CD4-positive, alpha-beta memory T cell (primary cell): ENCODE measurements around the gene PCDHB8. TPM values are rescaled to one million over a fixed set of nuclear protein-coding genes. Genes with fewer than 3 reads are reported as not detected.
A peak's percentile ranks its signal among the peaks of the same experiment; 100 is the strongest.
"Not testable (repeated sequence)": the region's sequence is repeated elsewhere in the genome, so short reads cannot be mapped to it uniquely, and the experiment has no call there.

Experiments used
- CTCF ChIA-PET: fragments of 350-600 bp; sonication (Branson Sonifier 250); formaldehyde crosslinking; loops from one replicate; lab custom pipeline; 2021; ENCODE audit warnings: inconsistent platforms; ENCODE audit not compliant: partially characterized antibody; lab: Charles Lee
- POLR2A ChIA-PET: fragments of 350-600 bp; sonication (Branson Sonifier 250); formaldehyde crosslinking; loops from one replicate; lab custom pipeline; 2021; ENCODE audit not compliant: partially characterized antibody; lab: Charles Lee
- DNase-seq, 5 donors: peaks; one replicate each; pipeline versions ENCODE4 v3.0.0 to v3.0.0-alpha.2; 2020 to 2022; ENCODE audit warnings: mixed read lengths in 1 of 5
- H3K27ac ChIP-seq: one replicate; pipeline ENCODE4 v1.7.0; 2013; ENCODE audit warnings: low read depth, low read length
- H3K27me3 ChIP-seq: 2 replicates; pipeline ENCODE4 v1.7.0; 2013; ENCODE audit warnings: mild to moderate bottlenecking, low read length, moderate library complexity; ENCODE audit not compliant: insufficient read depth
- H3K36me3 ChIP-seq: 2 replicates; pipeline ENCODE4 v1.7.0; 2013; ENCODE audit warnings: mild to moderate bottlenecking, low read length, moderate library complexity; ENCODE audit not compliant: insufficient read depth
- H3K4me1 ChIP-seq: 2 replicates; pipeline ENCODE4 v1.7.0; 2013; ENCODE audit warnings: mild to moderate bottlenecking, low read length, moderate library complexity; ENCODE audit not compliant: insufficient read depth
- H3K4me3 ChIP-seq, 2 donors: one replicate each; pipeline ENCODE4 v1.7.0; 2013; ENCODE audit warnings: low read length in 2 of 2, mild to moderate bottlenecking in 1 of 2
- H3K9me3 ChIP-seq, 2 donors: one replicate each; pipeline ENCODE4 v1.7.0; 2013; ENCODE audit warnings: low read length in 2 of 2, control low read depth in 1 of 2; ENCODE audit not compliant: control insufficient read depth in 1 of 2
- H3K27ac Mint-ChIP-seq, 7 donors: one replicate each; pipeline ENCODE4 v1.8.0; 2020 to 2021; ENCODE audit warnings: mixed read lengths in 7 of 7, mild to moderate bottlenecking in 6 of 7, inconsistent platforms in 3 of 7, moderate library complexity in 3 of 7
- H3K27me3 Mint-ChIP-seq, 2 donors: one replicate each; pipeline ENCODE4 v1.8.0; 2020 to 2021; ENCODE audit warnings: mixed read lengths in 2 of 2
- H3K36me3 Mint-ChIP-seq, 2 donors: one replicate each; pipeline ENCODE4 v1.8.0; 2020 to 2021; ENCODE audit warnings: mixed read lengths in 2 of 2, inconsistent platforms in 1 of 2, mild to moderate bottlenecking in 1 of 2
- H3K4me1 Mint-ChIP-seq, 4 donors: one replicate each; pipeline ENCODE4 v1.8.0; 2020 to 2021; ENCODE audit warnings: mixed read lengths in 4 of 4, mild to moderate bottlenecking in 1 of 4
- H3K4me3 Mint-ChIP-seq, 8 donors: one replicate each; pipeline ENCODE4 v1.8.0; 2020 to 2021; ENCODE audit warnings: mixed read lengths in 8 of 8, mild to moderate bottlenecking in 7 of 8, moderate library complexity in 6 of 8, inconsistent platforms in 3 of 8
- H3K9me3 Mint-ChIP-seq, 8 donors: one replicate each; pipeline ENCODE4 v1.8.0; 2020 to 2021; ENCODE audit warnings: mixed read lengths in 8 of 8, mild to moderate bottlenecking in 5 of 8, inconsistent platforms in 3 of 8, moderate library complexity in 1 of 8
- intact Hi-C: fragments of 100-400 bp; cut with micrococcal nuclease; formaldehyde crosslinking; loops from one replicate; pipeline ENCODE4 v1.15.1; 2023
- polyA plus RNA-seq, 2 donors: library from polyadenylated mRNA; unstranded; fragments of 300-500 nt; fragmentation: Illumina TruSeq; gene quantifications; one replicate each; pipeline ENCODE4 v1.2.3, GENCODE V29; 2021
- total RNA-seq, 2 experiments: library from RNA; stranded (reverse); gene quantifications; one replicate each; pipeline ENCODE4 v1.2.3, GENCODE V29; 2021

Gene PCDHB8
- total and polyA plus RNA-seq, 4 experiments from 2014 or later, result not detected

GRCh38 chr5:141174291-141175104 lies 3.1 kb upstream of the PCDHB8 start:
- H3K27me3 ChIP-seq, H3K27ac Mint-ChIP-seq, intact Hi-C loops, CTCF ChIA-PET, H3K36me3 ChIP-seq, DNase-seq, POLR2A ChIA-PET, H3K27ac ChIP-seq, H3K4me3 Mint-ChIP-seq, H3K4me1 ChIP-seq, H3K36me3 Mint-ChIP-seq, H3K9me3 ChIP-seq, H3K4me3 ChIP-seq: not testable (repeated sequence)
- H3K4me1 Mint-ChIP-seq, result peaks cover 0 to 10% (median 3%) of the 10 kb centered on the region in 4 donors
- H3K9me3 Mint-ChIP-seq, result peaks cover 0 to 28% (median 13%) of the 10 kb centered on the region in 8 donors
- peaks cover 18 to 22% of the 10 kb centered on the region in 2 donors for H3K27me3 Mint-ChIP-seq

DNA sequence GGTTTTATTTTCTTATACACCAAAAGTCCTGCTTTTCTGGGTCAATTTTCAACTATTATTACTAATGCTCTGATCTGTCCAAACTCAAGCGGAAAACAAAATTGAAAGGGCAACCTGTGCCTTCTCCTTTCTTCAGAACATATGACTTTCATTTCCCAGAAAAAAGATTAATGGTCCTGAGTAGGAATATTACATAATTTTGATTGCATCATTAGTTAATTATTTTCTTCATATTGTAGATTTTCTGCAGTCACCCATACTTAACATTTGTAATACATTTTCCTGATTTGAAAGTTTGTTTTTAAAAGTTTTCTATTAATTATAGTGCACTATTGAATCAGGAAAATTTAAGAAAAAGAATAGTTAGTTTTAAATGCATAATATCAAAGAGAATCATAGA lies 1.7 kb upstream of the PCDHB8 start:
- no peak for DNase-seq
- intact Hi-C loops, result no loop called here
- peaks cover 16 to 21% of the 10 kb centered on the region in 2 donors for H3K27me3 Mint-ChIP-seq
- H3K27me3 ChIP-seq, result no peaks in the 10 kb centered on the region
- ChIA-PET POLR2A (no interaction called here), CTCF (no interaction called here)
- peaks cover 0 to 27% (median 15%) of the 10 kb centered on the region in 8 donors for H3K9me3 Mint-ChIP-seq
- H3K9me3 ChIP-seq, result no peaks in the 10 kb centered on the region
- H3K4me1 Mint-ChIP-seq, result peaks cover 0 to 10% (median 3%) of the 10 kb centered on the region in 4 donors
- H3K4me1 ChIP-seq, result no peaks in the 10 kb centered on the region
- H3K4me3 Mint-ChIP-seq, result no peak overlapping the region
- no peak overlapping the region for H3K4me3 ChIP-seq
- H3K27ac ChIP-seq, result no peak overlapping the region
- peaks cover 0 to 4% of the 10 kb centered on the region in 2 donors for H3K36me3 Mint-ChIP-seq
- no peaks in the 10 kb centered on the region for H3K36me3 ChIP-seq
- no peak overlapping the region for H3K27ac Mint-ChIP-seq

DNA sequence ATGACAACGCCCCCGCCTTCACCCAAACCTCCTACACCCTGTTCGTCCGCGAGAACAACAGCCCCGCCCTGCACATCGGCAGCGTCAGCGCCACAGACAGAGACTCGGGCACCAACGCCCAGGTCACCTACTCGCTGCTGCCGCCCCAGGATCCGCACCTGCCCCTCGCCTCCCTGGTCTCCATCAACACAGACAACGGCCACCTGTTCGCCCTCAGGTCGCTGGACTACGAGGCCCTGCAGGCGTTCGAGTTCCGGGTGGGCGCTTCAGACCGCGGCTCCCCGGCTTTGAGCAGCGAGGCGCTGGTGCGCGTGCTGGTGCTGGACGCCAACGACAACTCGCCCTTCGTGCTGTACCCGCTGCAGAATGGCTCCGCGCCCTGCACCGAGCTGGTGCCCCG lies 1.8 kb downstream of the PCDHB8 start:
- H3K27ac ChIP-seq, DNase-seq, POLR2A ChIA-PET, H3K36me3 ChIP-seq, H3K4me3 Mint-ChIP-seq, H3K4me1 Mint-ChIP-seq, CTCF ChIA-PET, H3K27ac Mint-ChIP-seq, H3K27me3 ChIP-seq, H3K4me3 ChIP-seq, H3K36me3 Mint-ChIP-seq, H3K4me1 ChIP-seq, intact Hi-C loops, H3K9me3 ChIP-seq: not testable (repeated sequence)
- Mint-ChIP-seq H3K9me3 (peaks cover 0 to 31% (median 18%) of the 10 kb centered on the region in 8 donors), H3K27me3 (peaks cover 16 to 18% of the 10 kb centered on the region in 2 donors)

GRCh38 chr5:141179876-141180275 lies 2.3 kb downstream of the PCDHB8 start:
- H3K36me3 ChIP-seq, H3K4me3 ChIP-seq, CTCF ChIA-PET, H3K27me3 ChIP-seq, H3K9me3 ChIP-seq, H3K27ac Mint-ChIP-seq, intact Hi-C loops, H3K36me3 Mint-ChIP-seq, H3K4me1 Mint-ChIP-seq, H3K4me1 ChIP-seq, H3K27ac ChIP-seq, DNase-seq, POLR2A ChIA-PET: not testable (repeated sequence)
- Mint-ChIP-seq H3K27me3 (peaks cover 19 to 22% of the 10 kb centered on the region in 2 donors), H3K4me3 (peak overlapping the region in 1 of 8 donors; percentile 38), H3K9me3 (peaks cover 0 to 35% (median 22%) of the 10 kb centered on the region in 8 donors)

DNA sequence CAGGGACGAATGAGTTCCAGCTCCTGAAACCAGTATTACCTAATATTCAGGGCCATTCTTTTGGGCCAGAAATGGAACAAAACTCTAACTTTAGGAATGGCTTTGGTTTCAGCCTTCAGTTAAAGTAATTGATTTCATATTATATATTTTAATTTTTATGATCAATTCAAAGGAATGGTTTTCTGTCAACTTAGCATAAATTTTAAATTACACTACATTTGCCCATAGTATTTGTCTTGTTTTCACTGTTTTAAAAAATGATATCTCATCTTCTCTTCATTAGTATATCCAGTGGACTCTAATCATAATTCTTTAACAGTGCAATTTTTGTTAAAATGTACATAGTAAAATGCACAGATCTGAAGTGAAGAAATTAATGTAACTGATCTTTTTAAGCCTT lies 2.7 kb downstream of the PCDHB8 start:
- DNase-seq, result no peak
- H3K27me3 Mint-ChIP-seq, result peaks cover 18 to 22% of the 10 kb centered on the region in 2 donors
- no peak overlapping the region for H3K4me3 Mint-ChIP-seq
- intact Hi-C loops, result no loop called here
- Histone ChIP-seq H3K9me3 (no peaks in the 10 kb centered on the region), H3K36me3 (no peaks in the 10 kb centered on the region), H3K27ac (no peak overlapping the region), H3K27me3 (no peaks in the 10 kb centered on the region), H3K4me3 (no peak overlapping the region), H3K4me1 (no peaks in the 10 kb centered on the region)
- H3K9me3 Mint-ChIP-seq, result peaks cover 0 to 35% (median 21%) of the 10 kb centered on the region in 8 donors
- ChIA-PET CTCF (no interaction called here), POLR2A (no interaction called here)
- H3K27ac Mint-ChIP-seq, result no peak overlapping the region
- peaks cover 0 to 6% (median 0%) of the 10 kb centered on the region in 4 donors for H3K4me1 Mint-ChIP-seq
- no peaks in the 10 kb centered on the region for H3K36me3 Mint-ChIP-seq

- Mint-ChIP-seq H3K9me3 (peaks cover 0 to 39% (median 23%) of the 10 kb centered on the region in 8 donors), H3K27ac (no peak within 1 kb of the TSS), H3K4me1 (peaks cover 0 to 11% (median 3%) of the 10 kb centered on the region in 4 donors), H3K27me3 (peaks cover 18 to 29% of the 10 kb centered on the region in 2 donors), H3K36me3 (no peaks in the 10 kb centered on the region), H3K4me3 (no peak within 1 kb of the TSS)
- no peaks in the 10 kb centered on the region for H3K27me3 ChIP-seq
- no peak within 1 kb of the TSS for H3K27ac ChIP-seq
- CTCF ChIA-PET, result no interaction called here
- no peaks in the 10 kb centered on the region for H3K36me3 ChIP-seq
- H3K4me3 ChIP-seq, result no peak within 1 kb of the TSS
- POLR2A ChIA-PET, result no interaction called here
- H3K9me3 ChIP-seq, result no peaks in the 10 kb centered on the region
- H3K4me1 ChIP-seq, result no peaks in the 10 kb centered on the region
- no peak for DNase-seq
- intact Hi-C loops, result no loop called here
These were observed 4.7 kb downstream of the PCDHB8 start, which contains the start of gene PCDHB16 for GRCh38 chr5:141182248-141182647. Gene PCDHB16, plus strand, starts transcription at chr5:141182387. Its CDS starts 173 bp downstream, at chr5:141182560.

DNA sequence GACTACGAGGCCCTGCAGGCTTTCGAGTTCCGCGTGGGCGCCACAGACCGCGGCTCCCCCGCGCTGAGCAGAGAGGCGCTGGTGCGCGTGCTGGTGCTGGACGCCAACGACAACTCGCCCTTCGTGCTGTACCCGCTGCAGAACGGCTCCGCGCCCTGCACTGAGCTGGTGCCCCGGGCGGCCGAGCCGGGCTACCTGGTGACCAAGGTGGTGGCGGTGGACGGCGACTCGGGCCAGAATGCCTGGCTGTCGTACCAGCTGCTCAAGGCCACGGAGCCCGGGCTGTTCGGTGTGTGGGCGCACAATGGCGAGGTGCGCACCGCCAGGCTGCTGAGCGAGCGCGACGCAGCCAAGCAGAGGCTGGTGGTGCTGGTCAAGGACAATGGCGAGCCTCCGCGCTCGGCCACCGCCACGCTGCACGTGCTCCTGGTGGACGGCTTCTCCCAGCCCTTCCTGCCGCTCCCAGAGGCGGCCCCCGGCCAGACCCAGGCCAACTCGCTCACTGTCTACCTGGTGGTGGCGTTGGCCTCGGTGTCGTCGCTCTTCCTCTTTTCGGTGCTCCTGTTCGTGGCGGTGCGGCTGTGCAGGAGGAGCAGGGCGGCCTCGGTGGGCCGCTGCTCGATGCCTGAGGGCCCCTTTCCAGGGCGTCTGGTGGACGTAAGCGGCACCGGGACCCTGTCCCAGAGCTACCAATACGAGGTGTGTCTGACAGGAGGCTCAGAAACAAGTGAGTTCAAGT lies 6.7 kb downstream of the PCDHB8 start:
- POLR2A ChIA-PET, H3K4me3 ChIP-seq, DNase-seq, H3K27ac Mint-ChIP-seq, H3K36me3 ChIP-seq, H3K36me3 Mint-ChIP-seq, intact Hi-C loops, H3K27me3 ChIP-seq, H3K4me3 Mint-ChIP-seq, H3K27ac ChIP-seq, CTCF ChIA-PET, H3K9me3 ChIP-seq, H3K4me1 ChIP-seq: not testable (repeated sequence)
- Mint-ChIP-seq H3K9me3 (peaks cover 3 to 46% (median 27%) of the 10 kb centered on the region in 8 donors), H3K27me3 (peaks cover 23 to 38% of the 10 kb centered on the region in 2 donors), H3K4me1 (peaks cover 0 to 16% (median 5%) of the 10 kb centered on the region in 4 donors)
